Activated CD4-positive, alpha-beta T cell treated with anti-CD3 and anti-CD28 coated beads, Interleukin-2, amount 10 ng/mL, durations not matched to agents 24 days and 14 days (primary cell): ENCODE measurements around the gene CFAP54. TPM values are rescaled to one million over a fixed set of nuclear protein-coding genes. Genes with fewer than 3 reads are reported as not detected.

Experiments used
- DNase-seq: peaks from one replicate; pipeline ENCODE4 v3.0.0; 2022
- H3K27ac Mint-ChIP-seq: one replicate; pipeline ENCODE4 v1.8.0; 2022; ENCODE audit warnings: mild to moderate bottlenecking, mixed read lengths
- H3K27me3 Mint-ChIP-seq: one replicate; pipeline ENCODE4 v1.8.0; 2022; ENCODE audit warnings: mixed read lengths
- H3K36me3 Mint-ChIP-seq: one replicate; pipeline ENCODE4 v1.8.0; 2022; ENCODE audit warnings: low read depth, mild to moderate bottlenecking, mixed read lengths
- H3K4me1 Mint-ChIP-seq: one replicate; pipeline ENCODE4 v1.8.0; 2021; ENCODE audit warnings: mixed read lengths
- H3K4me3 Mint-ChIP-seq: one replicate; pipeline ENCODE4 v1.8.0; 2022; ENCODE audit warnings: mild to moderate bottlenecking, moderate library complexity, mixed read lengths
- H3K9me3 Mint-ChIP-seq: one replicate; pipeline ENCODE4 v1.8.0; 2021; ENCODE audit warnings: mixed read lengths
- intact Hi-C: fragments of 100-400 bp; cut with micrococcal nuclease; formaldehyde crosslinking; loops from one replicate; pipeline ENCODE4 v1.15.1; 2023
- total RNA-seq: library from RNA; stranded (reverse); gene quantifications from 2 replicates; pipeline ENCODE4 v1.2.3, GENCODE V29; 2022

Gene CFAP54
- total RNA-seq, 1 donor from 2014 or later, result 0.09 TPM

GRCh38 chr12:96462571-96463280 lies 26.7 kb upstream of the CFAP54 start:
- Mint-ChIP-seq H3K36me3 (no peaks in the 10 kb centered on the region), H3K27ac (no peak overlapping the region), H3K27me3 (peaks cover 6% of the 10 kb centered on the region), H3K9me3 (no peaks in the 10 kb centered on the region), H3K4me1 (no peaks in the 10 kb centered on the region), H3K4me3 (no peak overlapping the region)
- no peak for DNase-seq
- intact Hi-C loops, result no loop called here

GRCh38 chr12:96465896-96466295 lies 23.5 kb upstream of the CFAP54 start:
- DNase-seq, result no peak
- Mint-ChIP-seq H3K27me3 (peaks cover 10% of the 10 kb centered on the region), H3K27ac (no peak overlapping the region), H3K36me3 (peaks cover 6% of the 10 kb centered on the region), H3K9me3 (peaks cover 5% of the 10 kb centered on the region), H3K4me1 (no peaks in the 10 kb centered on the region), H3K4me3 (no peak overlapping the region)
- intact Hi-C loops, result no loop called here

- Mint-ChIP-seq H3K4me1 (no peaks in the 10 kb centered on the region), H3K36me3 (peaks cover 6% of the 10 kb centered on the region), H3K4me3 (no peak overlapping the region), H3K9me3 (peaks cover 5% of the 10 kb centered on the region), H3K27ac (no peak overlapping the region), H3K27me3 (peaks cover 9% of the 10 kb centered on the region)
- DNase-seq, result no peak
- intact Hi-C loops, result no loop called here
These were observed 22.2 kb upstream of the CFAP54 start for GRCh38 chr12:96466939-96467751.

- no peak for DNase-seq
- H3K9me3 Mint-ChIP-seq, result peaks cover 12% of the 10 kb centered on the region
- H3K27me3 Mint-ChIP-seq, result peaks cover 10% of the 10 kb centered on the region
- H3K4me3 Mint-ChIP-seq, result no peak overlapping the region
- H3K4me1 Mint-ChIP-seq, result peaks cover 6% of the 10 kb centered on the region
- H3K27ac Mint-ChIP-seq, result no peak overlapping the region
- H3K36me3 Mint-ChIP-seq, result peaks cover 6% of the 10 kb centered on the region
- intact Hi-C loops, result no loop called here
These were observed 17.9 kb upstream of the CFAP54 start for GRCh38 chr12:96471368-96472050.

GRCh38 chr12:96472384-96472783 lies 17.0 kb upstream of the CFAP54 start:
- intact Hi-C loops, result no loop called here
- Mint-ChIP-seq H3K27ac (no peak overlapping the region), H3K27me3 (peaks cover 8% of the 10 kb centered on the region), H3K9me3 (peaks cover 12% of the 10 kb centered on the region), H3K4me1 (peaks cover 6% of the 10 kb centered on the region), H3K4me3 (no peak overlapping the region), H3K36me3 (peaks cover 6% of the 10 kb centered on the region)
- no peak for DNase-seq

- Mint-ChIP-seq H3K4me1 (peaks cover 8% of the 10 kb centered on the region), H3K4me3 (no peak overlapping the region), H3K36me3 (peaks cover 6% of the 10 kb centered on the region), H3K27me3 (peaks cover 10% of the 10 kb centered on the region), H3K27ac (no peak overlapping the region), H3K9me3 (peaks cover 12% of the 10 kb centered on the region)
- no peak for DNase-seq
- intact Hi-C loops, result no loop called here
These were observed 15.8 kb upstream of the CFAP54 start for GRCh38 chr12:96473394-96474093.

- peaks cover 4% of the 10 kb centered on the region for H3K36me3 Mint-ChIP-seq
- no peak overlapping the region for H3K27ac Mint-ChIP-seq
- H3K9me3 Mint-ChIP-seq, result peaks cover 12% of the 10 kb centered on the region
- peaks cover 8% of the 10 kb centered on the region for H3K27me3 Mint-ChIP-seq
- H3K4me3 Mint-ChIP-seq, result no peak overlapping the region
- intact Hi-C loops, result no loop called here
- no peak for DNase-seq
- H3K4me1 Mint-ChIP-seq, result peaks cover 8% of the 10 kb centered on the region
These were observed 15.2 kb upstream of the CFAP54 start for GRCh38 chr12:96474206-96474605.

- Mint-ChIP-seq H3K4me3 (no peak overlapping the region), H3K36me3 (no peaks in the 10 kb centered on the region), H3K4me1 (peaks cover 8% of the 10 kb centered on the region), H3K9me3 (peaks cover 7% of the 10 kb centered on the region), H3K27me3 (peaks cover 6% of the 10 kb centered on the region), H3K27ac (no peak overlapping the region)
- DNase-seq, result no peak
- intact Hi-C loops, result no loop called here
These were observed 11.4 kb upstream of the CFAP54 start for GRCh38 chr12:96478011-96478410.

- H3K27ac Mint-ChIP-seq, result no peak overlapping the region
- H3K27me3 Mint-ChIP-seq, result peaks cover 9% of the 10 kb centered on the region
- no peak for DNase-seq
- H3K4me1 Mint-ChIP-seq, result peaks cover 22% of the 10 kb centered on the region
- intact Hi-C loops, result no loop called here
- H3K9me3 Mint-ChIP-seq, result no peaks in the 10 kb centered on the region
- H3K4me3 Mint-ChIP-seq, result no peak overlapping the region
- H3K36me3 Mint-ChIP-seq, result no peaks in the 10 kb centered on the region
These were observed 7.3 kb upstream of the CFAP54 start for GRCh38 chr12:96482086-96482485.

- no peak for DNase-seq
- Mint-ChIP-seq H3K36me3 (no peaks in the 10 kb centered on the region), H3K27me3 (peaks cover 11% of the 10 kb centered on the region), H3K27ac (peak overlapping the region; percentile 13), H3K9me3 (no peaks in the 10 kb centered on the region), H3K4me3 (no peak overlapping the region), H3K4me1 (peaks cover 29% of the 10 kb centered on the region)
- intact Hi-C loops, result no loop called here
These were observed 6.3 kb upstream of the CFAP54 start for GRCh38 chr12:96483116-96483515.

GRCh38 chr12:96486751-96487613 lies 2.4 kb upstream of the CFAP54 start:
- H3K9me3 Mint-ChIP-seq, result no peaks in the 10 kb centered on the region
- intact Hi-C loops, result loop anchor here (5.0 kb wide), 4 partner anchors 150 to 310 kb away; no protein-coding TSS in a partner anchor
- DNase-seq, result no peak
- no peaks in the 10 kb centered on the region for H3K36me3 Mint-ChIP-seq
- H3K4me1 Mint-ChIP-seq, result peaks cover 37% of the 10 kb centered on the region
- no peak overlapping the region for H3K4me3 Mint-ChIP-seq
- H3K27ac Mint-ChIP-seq, result no peak overlapping the region
- H3K27me3 Mint-ChIP-seq, result peaks cover 26% of the 10 kb centered on the region

GRCh38 chr12:96487634-96488033 lies 1.7 kb upstream of the CFAP54 start:
- Mint-ChIP-seq H3K27me3 (peaks cover 28% of the 10 kb centered on the region), H3K36me3 (no peaks in the 10 kb centered on the region), H3K4me1 (peaks cover 37% of the 10 kb centered on the region), H3K27ac (no peak overlapping the region), H3K9me3 (no peaks in the 10 kb centered on the region), H3K4me3 (no peak overlapping the region)
- no peak for DNase-seq
- intact Hi-C loops, result loop anchor here (2.0 to 5.0 kb wide), 5 partner anchors 150 to 545 kb away; partner anchors contain the start of genes AMDHD1 and CCDC38

GRCh38 chr12:96493106-96493505 lies 3.7 kb downstream of the CFAP54 start:
- Mint-ChIP-seq H3K27me3 (peaks cover 20% of the 10 kb centered on the region), H3K27ac (no peak overlapping the region), H3K4me3 (no peak overlapping the region), H3K9me3 (peaks cover 5% of the 10 kb centered on the region), H3K4me1 (peaks cover 22% of the 10 kb centered on the region), H3K36me3 (peaks cover 2% of the 10 kb centered on the region)
- intact Hi-C loops, result no loop called here
- no peak for DNase-seq
